ENCODE data around the gene RUNX3.

GRCh38 chr1:24957016-24957807, 27.1 kb upstream of the RUNX3 start:
- TF ChIP-seq POLR2A (IDR thresholded peaks at IDR 0.05): no peak
- TF ChIP-seq EP300 (IDR thresholded peaks at IDR 0.05): no peak
